KBM-7 (cell line): ENCODE data around the gene EYS.

Experiments
- DNase-seq: peaks from one replicate; pipeline ENCODE4 v3.0.0-alpha.2; 2015
- in situ Hi-C: fragments of 300-500 bp; cut with MboI; formaldehyde crosslinking; loops from 2 replicates; pipeline ENCODE4 v1.14.3; 2020; ENCODE audit warnings: low sequenced_read_pairs, low pct_unique_long_range_greater_than_20kb, mixed read lengths

The EYS gene

DNA sequence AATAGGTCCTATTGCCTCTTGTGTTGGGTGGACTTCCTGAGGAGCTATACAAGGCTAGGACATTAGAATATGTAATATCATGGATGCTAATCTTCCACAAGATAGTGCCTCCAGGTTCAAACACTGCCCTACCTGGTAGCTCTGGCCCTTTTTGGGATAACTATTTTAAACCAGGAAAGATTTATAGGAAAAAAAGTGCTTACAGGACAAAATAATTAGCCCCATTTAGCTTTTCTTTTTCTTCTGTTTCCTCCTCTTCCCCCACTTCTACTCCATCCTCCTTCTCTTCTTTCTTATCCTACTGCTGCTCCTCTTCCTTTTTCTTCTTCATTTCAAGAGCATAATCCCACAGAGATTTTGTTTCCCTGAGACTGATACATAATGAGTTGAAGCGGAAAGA lies 1104.0 kb downstream of the EYS start:
- no peak for DNase-seq
- in situ Hi-C loops: no loop called here

DNA sequence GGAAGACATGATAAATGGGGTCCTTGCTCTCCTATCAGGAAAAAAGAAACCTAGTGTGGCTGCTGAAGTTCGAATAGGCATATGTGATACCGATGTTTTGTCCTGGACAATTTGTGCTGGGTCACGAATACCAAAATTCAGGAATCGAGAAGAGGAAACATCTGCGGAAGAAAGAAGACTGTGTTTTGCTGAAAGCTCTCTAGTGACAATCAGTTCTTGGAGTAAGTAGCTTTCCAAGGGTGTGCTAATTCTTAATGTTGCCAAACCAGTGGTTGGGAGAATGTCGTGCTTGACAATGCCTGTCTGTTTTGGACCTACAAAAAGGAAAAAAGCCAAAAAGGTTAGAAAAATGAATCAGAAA lies 1115.4 kb downstream of the EYS start:
- no peak for DNase-seq
- in situ Hi-C loops: no loop called here

DNA sequence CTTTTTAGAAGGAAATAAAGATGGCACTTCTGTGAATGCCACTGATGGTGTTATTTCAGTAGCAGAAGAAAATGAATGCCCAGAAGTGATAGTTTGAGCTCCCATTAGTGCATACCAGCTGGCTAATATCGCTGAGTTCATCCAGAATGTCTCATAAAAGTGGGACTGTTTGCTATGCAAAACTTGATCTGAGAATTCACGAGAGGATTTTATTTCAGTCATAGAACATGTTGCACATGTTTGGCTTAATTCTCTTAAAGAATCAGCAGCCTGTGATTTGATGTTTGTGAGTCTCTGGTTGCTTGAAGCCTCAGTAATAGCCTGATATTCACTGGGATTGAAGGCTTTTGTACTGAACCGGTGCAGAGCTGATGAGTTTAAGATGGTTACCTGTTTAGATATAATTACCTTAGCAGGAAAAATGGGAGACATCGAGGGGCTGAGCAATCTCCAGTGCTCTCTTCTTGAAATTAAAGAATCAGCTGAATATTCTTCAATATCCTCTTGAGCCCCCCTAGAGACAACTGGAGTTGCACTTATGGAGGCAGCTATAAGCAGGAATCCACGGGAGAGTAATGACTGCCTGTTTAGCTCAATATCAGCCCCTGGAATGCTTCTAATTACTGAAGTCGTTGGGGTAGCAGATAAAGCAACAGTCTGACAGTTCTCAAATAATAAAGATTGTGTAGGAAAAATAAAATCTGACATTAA lies 1115.9 kb downstream of the EYS start:
- in situ Hi-C loops: no loop called here
- no peak for DNase-seq

DNA sequence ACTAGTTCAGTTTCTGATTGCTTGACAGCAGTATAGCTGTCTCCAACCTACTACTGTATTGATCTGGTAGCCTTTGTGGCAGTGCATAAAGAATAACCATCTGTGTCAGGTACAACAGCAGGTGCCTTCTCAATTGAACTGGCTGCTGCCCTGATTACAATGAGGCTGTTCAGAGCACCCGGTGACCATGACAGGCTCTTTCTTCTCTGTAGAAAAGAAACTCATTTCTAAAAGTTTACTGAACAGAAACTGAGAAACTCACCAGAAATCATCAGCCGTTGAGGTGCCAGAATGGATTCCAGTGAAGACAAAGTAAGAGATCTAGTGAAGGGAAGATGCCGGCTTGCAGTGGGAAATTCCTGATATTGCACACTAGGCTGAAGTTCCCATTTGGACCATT lies 1117.1 kb downstream of the EYS start:
- no peak for DNase-seq
- in situ Hi-C loops: no loop called here

DNA sequence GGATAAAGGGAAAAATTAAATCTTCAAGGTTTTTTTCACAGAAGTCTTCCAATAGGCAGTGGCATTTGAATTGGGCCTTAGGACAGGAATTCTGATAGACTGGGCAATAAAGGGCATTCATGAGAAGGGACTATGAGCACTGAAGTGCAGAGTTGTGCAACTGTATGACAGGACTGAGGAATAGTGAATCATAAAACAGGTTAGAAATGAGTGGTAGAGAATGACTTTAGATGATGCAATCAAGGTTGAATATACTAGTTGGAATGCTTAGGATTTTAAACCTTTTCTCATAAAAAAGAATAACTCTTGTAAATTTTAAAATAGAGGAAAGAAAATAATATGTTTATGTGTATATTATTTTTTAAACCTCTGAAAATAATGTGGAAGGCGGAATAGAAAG lies 1126.7 kb downstream of the EYS start:
- in situ Hi-C loops: no loop called here
- no peak for DNase-seq

DNA sequence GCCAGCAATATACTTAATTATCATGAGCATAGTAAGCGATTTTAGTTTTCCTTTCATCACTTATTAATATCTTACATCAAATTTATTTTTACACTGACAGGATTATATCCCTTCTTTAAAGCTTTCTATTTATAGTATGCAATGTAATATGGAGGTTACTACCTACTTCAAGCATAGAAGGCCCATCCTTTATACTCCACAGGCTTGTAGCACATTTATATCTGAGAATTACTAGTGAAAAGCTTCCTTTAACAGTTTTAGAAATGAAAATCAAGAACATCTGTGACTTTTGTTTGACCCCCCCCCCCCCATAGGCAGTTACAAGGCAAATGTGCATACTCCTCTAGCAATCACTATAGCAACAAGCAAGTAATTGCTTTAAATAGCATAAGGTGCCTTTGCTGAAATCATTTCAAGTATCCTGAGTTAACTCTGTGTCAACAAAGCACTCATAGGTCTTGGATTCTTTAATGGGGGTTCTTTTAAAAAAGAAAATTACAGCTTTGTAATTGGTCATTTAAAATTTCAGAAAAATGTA lies 1153.7 kb downstream of the EYS start:
- in situ Hi-C loops: no loop called here
- DNase-seq: no peak

DNA sequence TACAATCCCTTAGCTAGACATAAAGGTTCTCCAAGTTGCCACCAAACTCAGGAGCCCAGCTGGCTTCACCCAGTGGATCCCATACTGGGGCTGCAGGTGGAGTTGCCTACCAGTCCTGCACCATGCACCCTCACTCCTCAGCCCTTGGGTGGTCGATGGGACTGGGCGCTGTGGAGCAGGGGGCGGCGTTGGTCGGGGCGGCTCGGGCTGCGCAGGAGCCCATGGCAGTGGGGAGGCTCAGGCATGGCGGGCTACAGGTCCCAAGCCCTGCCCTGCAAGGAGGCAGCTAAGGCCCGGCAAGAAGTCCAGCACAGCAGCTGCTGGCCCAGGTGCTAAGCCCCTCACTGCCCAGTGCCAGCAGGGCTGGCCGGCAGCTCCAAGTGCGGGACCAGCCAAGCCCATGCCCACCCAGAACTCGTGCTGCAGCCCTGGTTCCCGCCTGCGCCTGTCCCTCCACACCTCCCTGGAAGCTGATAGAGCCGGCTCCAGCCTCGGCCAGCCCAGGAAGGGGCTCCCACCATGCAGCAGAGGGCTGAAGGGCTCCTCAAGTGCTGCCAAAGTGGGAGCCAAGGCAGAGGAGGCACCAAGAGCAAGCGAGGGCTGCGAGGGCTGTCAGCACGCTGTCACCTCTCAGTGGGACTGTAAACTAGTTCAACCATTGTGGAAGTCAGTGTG lies 1159.3 kb downstream of the EYS start:
- DNase-seq: no peak
- in situ Hi-C loops: no loop called here

DNA sequence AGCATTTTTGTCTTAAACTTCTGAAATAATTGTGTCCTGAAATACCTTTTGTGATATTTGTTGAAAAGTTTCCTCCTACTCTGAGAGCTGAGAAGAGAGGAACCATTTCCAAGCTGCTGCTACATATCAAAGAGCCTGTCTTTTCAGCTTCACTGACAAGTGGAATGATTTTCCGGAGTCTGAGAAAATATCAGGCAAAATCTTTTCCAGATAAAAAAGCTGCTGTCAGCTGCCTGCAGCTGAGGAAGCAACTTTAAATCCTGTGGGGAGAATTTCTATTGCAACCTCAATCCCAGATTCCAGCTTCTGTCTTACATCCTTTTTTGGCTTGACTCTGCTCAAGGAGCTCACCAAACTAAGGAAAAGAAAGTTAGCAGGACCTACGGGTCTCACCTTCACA lies 1167.1 kb downstream of the EYS start:
- in situ Hi-C loops: no loop called here

DNA sequence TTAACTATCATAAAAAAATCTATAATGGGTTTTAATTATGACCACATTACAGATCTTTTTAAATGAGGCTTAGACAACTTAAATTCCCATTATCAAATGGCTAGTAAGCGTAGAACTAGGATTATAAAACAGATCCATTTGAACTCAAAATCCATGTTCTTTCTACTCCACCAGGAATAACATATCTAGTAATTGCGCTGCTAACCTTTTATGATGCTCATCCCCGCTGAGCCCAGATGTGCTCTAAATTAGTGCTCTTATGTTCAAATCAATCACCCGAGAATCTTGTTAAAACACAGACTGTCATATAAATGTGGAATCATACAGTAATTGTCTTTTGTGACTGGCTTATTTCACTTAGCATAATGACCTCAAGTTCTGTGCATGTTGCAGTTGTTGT lies 1168.3 kb downstream of the EYS start:
- in situ Hi-C loops: no loop called here

More for the DNA sequence above, 1167.1 kb downstream of the EYS start:
- no peak for DNase-seq

DNA sequence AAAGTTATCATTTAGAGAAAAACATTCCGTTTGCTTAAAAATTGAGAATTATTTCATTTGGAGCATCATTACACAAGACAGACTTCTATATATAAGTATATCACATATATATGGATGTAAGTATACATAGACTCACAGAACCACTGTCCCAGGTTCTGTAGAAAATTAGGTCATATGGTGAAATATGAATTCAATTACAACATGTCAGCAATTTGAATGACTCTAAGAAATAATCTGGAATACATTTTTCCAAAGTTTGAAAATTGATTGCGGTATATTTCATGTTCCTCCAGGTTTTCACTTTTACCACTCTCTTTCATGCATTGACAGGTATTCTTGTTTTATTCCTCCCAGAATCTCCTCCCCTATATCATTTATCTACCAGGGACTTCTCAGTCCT lies 1179.1 kb downstream of the EYS start:
- in situ Hi-C loops: no loop called here
- no peak for DNase-seq

More for the DNA sequence above, 1168.3 kb downstream of the EYS start:
- no peak for DNase-seq

DNA sequence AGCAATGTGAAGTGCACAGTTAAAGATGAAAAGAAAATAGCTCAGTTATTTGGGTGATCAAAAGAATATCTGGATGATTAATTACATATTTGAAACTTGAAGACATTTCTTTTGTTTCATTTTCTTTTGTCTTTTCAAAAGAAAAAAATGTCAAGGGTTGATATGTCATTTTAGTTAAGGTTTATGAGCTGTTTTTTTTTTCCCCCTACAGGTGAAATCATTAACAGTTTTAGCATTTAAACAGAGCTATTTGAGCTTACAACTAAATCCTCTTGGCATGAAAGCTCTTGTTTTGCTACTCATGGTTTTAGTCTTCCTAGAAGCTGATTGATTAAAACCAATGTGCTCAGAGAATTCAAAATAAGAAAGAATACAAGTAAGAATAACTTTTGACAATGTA lies 1184.2 kb downstream of the EYS start:
- in situ Hi-C loops: no loop called here
- no peak for DNase-seq

DNA sequence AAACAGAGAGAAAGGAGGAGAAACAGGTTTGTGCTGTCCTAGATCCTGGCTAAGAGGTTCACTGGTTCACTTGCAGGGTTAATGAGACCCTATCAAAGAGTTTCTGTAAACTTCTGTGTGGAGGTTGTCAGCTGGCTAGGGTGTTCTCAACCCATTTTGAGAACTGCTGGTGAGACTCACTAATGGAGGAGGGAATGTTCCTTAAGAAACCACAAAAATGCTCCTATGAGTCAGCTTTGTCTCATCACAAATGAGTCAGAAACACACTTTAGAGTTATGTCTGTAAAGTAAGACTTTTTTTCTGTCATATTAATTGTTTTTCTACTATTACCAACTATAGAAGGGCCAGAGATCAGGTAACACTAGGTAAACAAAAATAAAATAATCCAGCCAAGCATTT lies 1187.0 kb downstream of the EYS start:
- in situ Hi-C loops: no loop called here

DNA sequence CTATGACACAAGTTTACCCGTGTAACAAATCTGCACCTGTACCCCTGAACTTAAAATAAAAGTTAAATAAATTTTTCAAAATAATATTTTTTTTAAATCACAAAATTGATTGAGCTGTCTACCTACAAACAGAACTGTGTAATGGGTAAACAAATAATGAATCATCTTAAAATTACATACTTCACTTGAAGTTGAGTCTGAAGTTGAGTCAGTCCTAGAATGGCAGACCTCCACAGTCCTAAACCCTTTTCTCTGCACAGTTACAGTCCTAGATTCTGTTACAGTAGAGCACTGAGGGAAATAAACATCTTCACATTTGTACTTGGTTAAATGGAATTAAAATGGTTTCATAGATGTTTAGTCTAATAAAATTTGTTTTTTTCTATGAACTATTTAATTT lies 1190.6 kb downstream of the EYS start:
- DNase-seq: no peak
- in situ Hi-C loops: no loop called here

More for the DNA sequence above, 1187.0 kb downstream of the EYS start:
- DNase-seq: peak; percentile 56

DNA sequence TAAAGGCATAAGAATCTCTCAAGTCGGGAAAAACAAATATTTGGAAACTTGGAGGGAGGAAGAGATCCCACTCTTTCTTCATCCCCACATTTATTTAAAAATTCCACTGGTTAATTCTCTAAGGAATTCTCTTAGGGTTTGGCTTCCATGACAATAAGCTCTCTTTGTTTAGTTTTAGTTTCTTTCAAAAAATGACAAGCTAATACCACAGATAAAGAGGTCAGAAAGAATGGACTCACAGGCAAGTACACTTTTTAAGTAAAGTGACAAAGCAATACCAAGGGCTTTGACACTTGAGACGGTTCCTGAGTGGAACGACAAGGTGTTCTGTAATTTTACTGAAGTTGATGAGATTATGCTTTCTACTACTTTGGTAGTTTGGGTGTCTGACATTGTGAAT lies 1199.4 kb downstream of the EYS start:
- DNase-seq: no peak
- in situ Hi-C loops: no loop called here

DNA sequence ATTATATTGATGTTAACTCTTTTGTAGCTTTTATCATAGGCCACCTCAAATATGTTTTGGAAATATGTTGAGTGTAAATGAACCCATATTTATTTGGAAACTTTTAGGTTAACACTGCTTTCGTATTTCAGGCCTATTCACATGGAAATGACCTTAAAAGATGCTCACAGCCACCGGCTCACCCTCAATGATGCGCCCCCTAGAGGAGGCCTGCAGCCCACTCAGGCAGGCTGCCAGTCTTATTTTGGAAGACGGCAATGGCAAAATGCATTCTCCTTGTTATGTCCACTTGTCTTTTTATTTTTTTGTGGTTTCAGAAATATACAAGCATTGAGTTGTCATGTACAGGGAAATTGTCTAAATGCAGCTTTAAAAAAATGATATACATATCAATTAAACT lies 1201.7 kb downstream of the EYS start:
- in situ Hi-C loops: no loop called here
- DNase-seq: peak; percentile 42

DNA sequence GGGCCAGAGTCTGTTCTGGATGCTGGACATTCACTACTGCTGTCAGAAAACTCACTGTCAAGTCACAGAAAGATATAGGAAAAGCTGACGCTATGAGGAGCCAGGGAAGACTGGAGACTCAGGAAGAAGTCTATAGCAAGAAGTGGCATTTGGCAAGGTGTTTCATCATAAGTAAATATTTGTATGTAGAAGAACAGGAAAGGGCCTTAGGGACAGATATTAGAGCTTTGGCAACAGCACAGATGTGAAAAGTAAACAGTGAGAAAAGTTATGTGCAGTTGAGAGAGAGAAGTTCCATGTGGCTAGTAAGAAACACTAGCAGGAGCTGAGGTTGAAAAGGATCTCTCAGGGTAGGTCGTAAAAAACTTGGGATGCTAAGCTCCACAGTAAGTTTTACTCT lies 1202.5 kb downstream of the EYS start:
- in situ Hi-C loops: no loop called here
- no peak for DNase-seq

DNA sequence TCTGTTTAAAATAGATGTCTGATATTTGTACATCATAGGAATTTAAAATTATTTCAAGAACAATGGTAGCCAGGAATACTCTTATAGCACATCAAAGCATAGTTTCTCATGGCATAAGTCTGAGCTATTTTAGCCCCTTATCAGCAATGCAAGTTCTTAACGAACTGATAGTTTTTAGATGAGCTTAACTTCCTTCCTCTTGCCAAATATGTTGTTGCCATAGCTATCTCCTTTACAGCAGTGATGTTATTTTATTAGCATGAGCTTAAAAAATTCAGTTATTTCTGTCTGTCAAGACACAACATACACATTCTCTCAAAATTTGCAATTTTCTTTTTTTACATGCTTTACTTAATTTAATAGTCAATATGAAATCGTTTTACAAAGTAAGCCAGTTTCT lies 1204.2 kb downstream of the EYS start:
- peak; percentile 50 for DNase-seq
- in situ Hi-C loops: no loop called here

DNA sequence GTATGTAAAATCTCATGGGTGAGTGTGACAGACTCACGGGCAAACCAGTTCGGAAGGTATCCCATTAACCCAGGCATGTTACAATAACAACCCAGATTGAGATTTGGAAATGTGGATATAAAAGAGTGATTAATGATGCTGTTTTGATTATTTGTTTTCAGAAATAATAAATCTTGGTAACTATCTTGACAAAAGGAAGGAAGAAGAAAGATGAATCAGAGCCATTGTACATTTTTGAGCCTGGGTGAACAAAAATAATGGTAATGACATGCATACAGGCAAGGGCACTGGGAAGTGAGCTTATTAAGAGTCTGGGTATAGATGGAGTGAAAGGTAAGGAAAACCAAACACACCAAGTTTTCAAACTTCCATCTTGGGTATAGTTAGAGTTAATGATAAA lies 1209.4 kb downstream of the EYS start:
- no peak for DNase-seq
- in situ Hi-C loops: no loop called here

DNA sequence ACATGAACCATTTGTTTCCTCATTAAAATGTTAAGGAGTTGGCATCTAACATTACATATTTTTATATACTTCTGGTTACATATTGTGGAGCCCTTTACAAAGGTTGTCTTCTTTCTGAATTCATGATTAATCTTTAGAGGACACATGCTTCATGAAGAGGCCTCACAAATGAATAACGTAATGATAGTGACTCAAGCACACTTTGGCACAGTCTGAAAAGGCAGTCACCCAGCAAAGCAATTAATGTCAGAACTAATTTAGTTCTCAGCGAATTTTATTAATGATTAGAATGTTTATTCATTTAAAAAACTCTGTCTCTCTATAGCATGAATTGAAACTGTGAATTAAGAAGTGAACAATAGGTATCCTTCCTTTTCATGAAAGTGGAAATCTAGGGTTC lies 1217.3 kb downstream of the EYS start:
- DNase-seq: no peak
- in situ Hi-C loops: no loop called here

DNA sequence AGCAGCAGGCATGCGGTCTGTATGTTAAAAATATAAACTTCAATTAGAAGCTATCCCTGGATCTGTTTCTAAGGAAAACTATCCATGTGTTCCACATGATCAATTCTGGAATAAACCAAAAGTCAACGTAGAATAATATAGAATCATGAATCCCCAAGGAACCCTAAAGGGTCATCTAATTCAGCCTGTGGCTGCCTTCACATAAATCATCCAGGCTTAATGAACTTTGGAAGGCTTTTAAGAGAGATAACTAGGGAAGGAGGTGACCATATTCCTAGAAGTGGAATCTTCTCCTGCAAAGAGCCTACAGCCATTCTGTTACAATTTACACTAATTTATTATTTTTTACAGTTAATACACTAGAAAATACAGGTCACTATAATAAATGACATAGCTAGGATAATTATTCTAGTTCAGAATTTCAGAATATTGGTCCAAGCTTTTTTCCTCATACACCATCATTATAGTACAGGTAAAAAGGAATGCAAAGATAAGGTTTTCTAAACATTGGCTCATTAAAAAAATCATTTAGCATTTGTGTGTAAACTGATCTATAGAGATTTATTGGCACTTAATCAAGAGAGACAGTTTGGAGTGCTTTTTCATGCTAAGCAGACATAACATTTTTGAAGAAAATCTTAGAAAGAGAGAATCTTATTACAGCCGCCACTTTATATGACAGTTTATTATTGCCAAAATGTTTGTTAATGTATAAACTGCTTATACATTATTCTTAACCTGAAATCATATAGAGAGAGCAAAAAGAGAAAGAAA lies 1220.3 kb downstream of the EYS start:
- DNase-seq: no peak
- in situ Hi-C loops: no loop called here
